Spleen (tissue), 11 donors: ENCODE data around the gene KLF9. TPM values are rescaled to one million over a fixed set of nuclear protein-coding genes. Genes with fewer than 3 reads are reported as not detected.
A peak's percentile ranks its signal among the peaks of the same experiment; 100 is the strongest.

ENCODE experiments used
- DNase-seq: peaks from one replicate; pipeline ENCODE4 v3.0.0-alpha.2; 2020
- H3K27ac ChIP-seq, 8 donors: fragments of 200-600 bp; sonication (generic) in 7 of 8; 1 replicate in 4 of 8; 2 replicates in 4 of 8; pipeline versions ENCODE4 v1.5.0 to v1.8.0; 2016 to 2021; ENCODE audit warnings: inconsistent platforms in 4 of 8, mild to moderate bottlenecking in 4 of 8, moderate library complexity in 1 of 8
- H3K27me3 ChIP-seq, 7 donors: fragments of 200-600 bp; sonication (generic) in 6 of 7; replicated peaks in 1 of 7; 1 replicate in 4 of 7; 2 replicates in 3 of 7; pipeline versions ENCODE4 v1.5.0 to v1.8.0; 2016 to 2021; ENCODE audit warnings: inconsistent platforms in 3 of 7, mild to moderate bottlenecking in 1 of 7
- H3K36me3 ChIP-seq, 6 donors: fragments of 200-600 bp; sonication (generic) in 5 of 6; 1 replicate in 4 of 6; 2 replicates in 2 of 6; pipeline versions ENCODE4 v1.5.0 to v1.8.0; 2016 to 2021; ENCODE audit warnings: inconsistent platforms in 2 of 6
- H3K4me1 ChIP-seq, 6 donors: fragments of 200-600 bp; sonication (generic) in 5 of 6; 1 replicate in 3 of 6; 2 replicates in 3 of 6; pipeline versions ENCODE4 v1.5.0 to v1.8.0; 2016 to 2021; ENCODE audit warnings: inconsistent platforms in 3 of 6
- H3K4me3 ChIP-seq, 8 donors: fragments of 200-600 bp; sonication (generic) in 7 of 8; 1 replicate in 4 of 8; 2 replicates in 4 of 8; pipeline versions ENCODE4 v1.5.0 to v1.8.0; 2016 to 2021; ENCODE audit warnings: inconsistent platforms in 4 of 8, mild to moderate bottlenecking in 4 of 8, moderate library complexity in 2 of 8
- H3K9me3 ChIP-seq, 8 donors: fragments of 200-600 bp; sonication (generic) in 7 of 8; 1 replicate in 4 of 8; 2 replicates in 4 of 8; pipeline versions ENCODE4 v1.5.0 to v1.8.0; 2016 to 2021; ENCODE audit warnings: inconsistent platforms in 4 of 8
- CTCF ChIP-seq, 11 experiments: fragments of 200-600 bp in 7 of 11; fragments of 450-650 bp in 4 of 11; sonication (generic) in 4 of 11; IDR thresholded peaks in 8 of 11; conservative IDR thresholded peaks in 3 of 11; 1 replicate in 7 of 11; 2 replicates in 4 of 11; pipeline versions ENCODE4 v1.4.0 to v1.8.0; 2016 to 2021; ENCODE audit warnings: antibody characterized with exemption in 11 of 11, inconsistent platforms in 4 of 11, mild to moderate bottlenecking in 1 of 11
- POLR2A ChIP-seq, 3 donors: fragments of 450-650 bp; IDR thresholded peaks; one replicate each; pipeline ENCODE4 v1.5.1; 2017; ENCODE audit warnings: antibody characterized with exemption in 3 of 3, mild to moderate bottlenecking in 1 of 3
- POLR2AphosphoS5 ChIP-seq, 3 donors: sonication (generic); formaldehyde crosslinking; IDR thresholded peaks; one replicate each; pipeline ENCODE4 v1.5.1; 2017; ENCODE audit warnings: antibody characterized with exemption in 3 of 3
- WGBS, 5 donors: extraction: QIAGEN DNeasy Blood & Tissue Kit in 3 of 5; methylation state at CpG; one replicate each; pipeline versions ENCODE4 v1.1.5 to v1.1.7; 2013 to 2018; 5-methylcytosine and 5-hydroxymethylcytosine counted together
- intact Hi-C: fragments of 100-400 bp; cut with DNase I; formaldehyde crosslinking; loops from one replicate; pipeline ENCODE4 v1.15.0; 2023; ENCODE audit warnings: low total_unique reads
- polyA plus RNA-seq, 3 donors: library from polyadenylated mRNA; stranded (reverse); fragments of 200-250 nt; gene quantifications; one replicate each; pipeline ENCODE4 v1.2.1, GENCODE V29; 2013
- total RNA-seq, 7 donors: library from RNA; depleted of rRNA in 3 of 7; stranded (reverse); fragments of >200 nt in 3 of 7; fragmentation: NEBNext Ultra II Directional in 4 of 7; extraction: Animal tissue kit (Norgen Biotek cat#: 25700) in 4 of 7; gene quantifications; one replicate each; pipeline versions ENCODE4 v1.1.0 to v1.2.1, GENCODE V29; 2016 to 2021
- donor health status: healthy with polysubstance abuse.
- donor health status: DM: no; HTN: no; CAD: no; lungs with moderate emphysema.
- donor health status: DM: no; HTN: no; CAD: no.
- donor health status: Bipolar disorder and iron deficiency.
- donor health status: healthy.
- donor health status: DM: no; HTN: no; CAD: no.
- donor health status: DM: yes; HTN: yes; CAD: no.

KLF9 gene
- total and polyA plus RNA-seq, 10 donors = 7.1 to 74.8 (median 36.8) TPM

GRCh38 chr9:70422371-70423043, 8.1 kb upstream of the KLF9 start:
- H3K9me3 ChIP-seq = no peaks in the 10 kb centered on the region
- H3K27me3 ChIP-seq = no peaks in the 10 kb centered on the region
- H3K27ac ChIP-seq = peak overlapping the region in 7 of 8 donors; percentile 95 to 100 (median 99)
- WGBS, 5 donors = 66 to 80% (median 77%) methylated on average over 6 of the region's 6 CpGs
- no peaks in the 10 kb centered on the region for H3K36me3 ChIP-seq
- no peak for DNase-seq
- intact Hi-C loops = loop anchor here (10.0 kb wide), 1 partner anchor 62 kb away; no protein-coding TSS in a partner anchor
- no peak overlapping the region for H3K4me3 ChIP-seq
- TF ChIP-seq POLR2AphosphoS5 (IDR thresholded peaks at IDR 0.05) = no peak
- no peak for TF ChIP-seq POLR2A (IDR thresholded peaks at IDR 0.05)
- peaks cover 22 to 50% (median 36%) of the 10 kb centered on the region in 6 donors for H3K4me1 ChIP-seq

GRCh38 chr9:70421272-70422180, 7.1 kb upstream of the KLF9 start:
- DNase-seq = no peak
- H3K4me1 ChIP-seq = peaks cover 22 to 60% (median 36%) of the 10 kb centered on the region in 6 donors
- TF ChIP-seq CTCF (IDR thresholded peaks at IDR 0.05 in 8 of 11, conservative IDR thresholded peaks at IDR 0.05 in 3 of 11) (no peak), POLR2AphosphoS5 (IDR thresholded peaks at IDR 0.05) (no peak), POLR2A (IDR thresholded peaks at IDR 0.05) (no peak)
- H3K27me3 ChIP-seq = no peaks in the 10 kb centered on the region
- 26 to 34% (median 32%) methylated on average over 9 of the region's 9 CpGs for WGBS, 5 donors
- intact Hi-C loops = loop anchor here (10.0 kb wide), 1 partner anchor 63 kb away; no protein-coding TSS in a partner anchor
- peak overlapping the region; percentile 94 to 100 (median 98) for H3K27ac ChIP-seq
- peak overlapping the region in 4 of 8 donors; percentile 41 to 75 (median 47) for H3K4me3 ChIP-seq
- no peaks in the 10 kb centered on the region for H3K36me3 ChIP-seq
- no peaks in the 10 kb centered on the region for H3K9me3 ChIP-seq

- H3K27ac ChIP-seq = peak overlapping the region; percentile 94 to 100 (median 98)
- TF ChIP-seq POLR2AphosphoS5 (IDR thresholded peaks at IDR 0.05) = peak in 2 of 3 donors; percentile 70 to 87
- TF ChIP-seq CTCF (IDR thresholded peaks at IDR 0.05 in 8 of 11, conservative IDR thresholded peaks at IDR 0.05 in 3 of 11) = peak in 1 of 11 experiments; percentile 7
- peak in 1 of 3 donors; percentile 85 for TF ChIP-seq POLR2A (IDR thresholded peaks at IDR 0.05)
- no peaks in the 10 kb centered on the region for H3K36me3 ChIP-seq
- peaks cover 22 to 60% (median 36%) of the 10 kb centered on the region in 6 donors for H3K4me1 ChIP-seq
- H3K4me3 ChIP-seq = peak overlapping the region; percentile 16 to 75 (median 43)
- DNase-seq = peak; percentile 95
- no peaks in the 10 kb centered on the region for H3K27me3 ChIP-seq
- intact Hi-C loops = loop anchor here (10.0 kb wide), 1 partner anchor 64 kb away; no protein-coding TSS in a partner anchor
- WGBS, 5 donors = 0 to 2% (median 1%) methylated on average over 31 to 32 of the region's 32 CpGs
- no peaks in the 10 kb centered on the region for H3K9me3 ChIP-seq
Observed at GRCh38 chr9:70420441-70421271, 6.2 kb upstream of the KLF9 start.
